BLaER1 (cell line): Measurements from ENCODE around the gene NEURL1.
A peak's percentile ranks its signal among the peaks of the same experiment; 100 is the strongest.
"Not testable (repeated sequence)": the region's sequence is repeated elsewhere in the genome, so short reads cannot be mapped to it uniquely, and the experiment has no call there.

Experiments
- H3K27ac ChIP-seq: shearing (Covaris generic); formaldehyde crosslinking; 2 replicates; pipeline ENCODE4 v1.8.1; 2022
- H3K27me3 ChIP-seq: shearing (Covaris generic); formaldehyde crosslinking; 2 replicates; pipeline ENCODE4 v1.8.1; 2022
- H3K36me3 ChIP-seq: shearing (Covaris generic); formaldehyde crosslinking; 2 replicates; pipeline ENCODE4 v1.8.1; 2022
- H3K4me1 ChIP-seq: shearing (Covaris generic); formaldehyde crosslinking; 2 replicates; pipeline ENCODE4 v1.8.1; 2022
- H3K4me2 ChIP-seq: shearing (Covaris generic); formaldehyde crosslinking; 2 replicates; pipeline ENCODE4 v1.8.1; 2022
- H3K4me3 ChIP-seq: shearing (Covaris generic); formaldehyde crosslinking; 2 replicates; pipeline ENCODE4 v1.8.1; 2022
- H3K9ac ChIP-seq: shearing (Covaris generic); formaldehyde crosslinking; 2 replicates; pipeline ENCODE4 v1.8.1; 2022
- H3K9me3 ChIP-seq: shearing (Covaris generic); formaldehyde crosslinking; 2 replicates; pipeline ENCODE4 v1.8.1; 2022
- H4K20me1 ChIP-seq: shearing (Covaris generic); formaldehyde crosslinking; 2 replicates; pipeline ENCODE4 v1.8.1; 2022
- Cebpa-rat ChIP-seq: shearing (Covaris generic); IDR thresholded peaks from 2 replicates; pipeline ENCODE4 v1.8.1; 2022

NEURL1 gene

GRCh38 chr10:103626178-103626577 is 132.7 kb downstream of the NEURL1 start:
- H3K9ac ChIP-seq, result no peak overlapping the region
- no peak overlapping the region for H3K27ac ChIP-seq
- peaks cover 23% of the 10 kb centered on the region for H3K4me1 ChIP-seq
- no peak overlapping the region for H3K4me3 ChIP-seq
- H3K27me3 ChIP-seq, result no peaks in the 10 kb centered on the region
- peaks cover 93% of the 10 kb centered on the region for H4K20me1 ChIP-seq
- TF ChIP-seq Cebpa-rat, result no peak
- H3K4me2 ChIP-seq, result no peak overlapping the region
- H3K36me3 ChIP-seq, result peaks cover 96% of the 10 kb centered on the region
- H3K9me3 ChIP-seq, result no peaks in the 10 kb centered on the region

GRCh38 chr10:103627111-103627892 is 133.8 kb downstream of the NEURL1 start:
- Histone ChIP-seq H4K20me1 (peaks cover 93% of the 10 kb centered on the region), H3K36me3 (peaks cover 95% of the 10 kb centered on the region), H3K27me3 (no peaks in the 10 kb centered on the region), H3K9me3 (no peaks in the 10 kb centered on the region), H3K4me3 (no peak overlapping the region), H3K9ac (no peak overlapping the region), H3K4me2 (no peak overlapping the region), H3K27ac (no peak overlapping the region), H3K4me1 (peaks cover 23% of the 10 kb centered on the region)
- TF ChIP-seq Cebpa-rat, result no peak

- no peak overlapping the region for H3K9ac ChIP-seq
- H4K20me1 ChIP-seq, result peaks cover 95% of the 10 kb centered on the region
- H3K9me3 ChIP-seq, result no peaks in the 10 kb centered on the region
- peaks cover 95% of the 10 kb centered on the region for H3K36me3 ChIP-seq
- no peak overlapping the region for H3K4me2 ChIP-seq
- no peaks in the 10 kb centered on the region for H3K27me3 ChIP-seq
- no peak overlapping the region for H3K4me3 ChIP-seq
- TF ChIP-seq Cebpa-rat, result no peak
- H3K4me1 ChIP-seq, result peaks cover 29% of the 10 kb centered on the region
- H3K27ac ChIP-seq, result 0 out of 2 replicates have a peak overlapping the region, but pooled peaks have one; percentile 22
These were observed 134.4 kb downstream of the NEURL1 start for GRCh38 chr10:103627893-103628292.

GRCh38 chr10:103629581-103629980 is 136.1 kb downstream of the NEURL1 start:
- Histone ChIP-seq H3K4me3 (no peak overlapping the region), H3K27me3 (no peaks in the 10 kb centered on the region), H3K9me3 (no peaks in the 10 kb centered on the region), H3K4me2 (no peak overlapping the region), H3K9ac (no peak overlapping the region), H4K20me1 (peaks cover 97% of the 10 kb centered on the region), H3K4me1 (peaks cover 34% of the 10 kb centered on the region), H3K27ac (peak overlapping the region; percentile 49; the same call in 1 of the 2 replicates), H3K36me3 (peaks cover 93% of the 10 kb centered on the region)
- no peak for TF ChIP-seq Cebpa-rat

DNA sequence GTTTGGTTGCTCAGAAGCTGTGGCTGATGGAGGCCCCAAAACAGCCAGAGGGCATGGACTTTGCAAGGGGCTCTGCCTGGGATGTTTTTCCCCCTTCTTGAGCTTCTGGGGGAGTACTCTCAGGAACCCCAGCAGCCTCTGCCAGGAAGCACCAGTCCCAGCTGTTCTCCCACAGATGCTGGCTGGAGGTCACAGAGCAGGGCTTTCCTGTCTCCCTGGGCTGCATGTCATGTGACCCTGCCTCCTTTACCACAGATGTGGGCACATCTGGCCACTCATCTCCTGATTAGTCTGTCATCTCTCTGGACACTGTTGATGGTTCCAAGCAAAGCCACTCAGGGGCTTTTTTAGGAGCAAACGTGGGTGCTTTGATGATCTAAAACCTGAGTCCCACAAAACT is 136.7 kb downstream of the NEURL1 start:
- H3K4me3 ChIP-seq, result no peak overlapping the region
- H4K20me1 ChIP-seq, result peaks cover 97% of the 10 kb centered on the region

DNA sequence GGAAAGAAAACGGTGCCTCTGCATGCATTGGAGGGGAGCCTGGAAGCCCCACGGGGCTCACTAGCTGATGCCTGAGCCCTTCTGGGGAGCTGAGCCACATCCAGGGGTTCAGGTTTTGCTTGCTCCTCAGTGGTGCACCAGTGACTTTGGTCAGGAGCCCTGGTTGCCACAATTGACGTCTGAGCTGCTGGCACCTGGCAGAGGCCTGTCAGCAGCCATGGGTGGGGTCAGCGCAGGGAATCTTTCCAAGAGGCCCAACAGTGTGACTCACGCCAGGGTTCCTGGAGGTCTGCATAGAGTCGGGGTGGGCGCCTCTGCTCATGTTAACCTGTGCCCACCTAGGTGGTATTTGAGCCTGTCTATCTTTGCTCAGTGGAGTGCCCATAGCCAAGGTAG is 138.7 kb downstream of the NEURL1 start:
- no peaks in the 10 kb centered on the region for H3K9me3 ChIP-seq
- peak overlapping the region; percentile 44 for H3K4me2 ChIP-seq
- peaks cover 93% of the 10 kb centered on the region for H3K36me3 ChIP-seq
- peak overlapping the region; percentile 55 for H3K27ac ChIP-seq
- no peaks in the 10 kb centered on the region for H3K27me3 ChIP-seq
- H3K4me1 ChIP-seq, result peaks cover 43% of the 10 kb centered on the region
- TF ChIP-seq Cebpa-rat, result no peak
- H4K20me1 ChIP-seq, result peaks cover 100% of the 10 kb centered on the region
- H3K4me3 ChIP-seq, result no peak overlapping the region
- no peak overlapping the region for H3K9ac ChIP-seq

More for the DNA sequence above, 136.7 kb downstream of the NEURL1 start:
- Histone ChIP-seq H3K36me3 (peaks cover 93% of the 10 kb centered on the region), H3K27ac (peak overlapping the region; percentile 49; the same call in 1 of the 2 replicates), H3K9me3 (no peaks in the 10 kb centered on the region), H3K4me2 (peak overlapping the region; percentile 54), H3K27me3 (no peaks in the 10 kb centered on the region), H3K4me1 (peaks cover 34% of the 10 kb centered on the region), H3K9ac (no peak overlapping the region)
- no peak for TF ChIP-seq Cebpa-rat

DNA sequence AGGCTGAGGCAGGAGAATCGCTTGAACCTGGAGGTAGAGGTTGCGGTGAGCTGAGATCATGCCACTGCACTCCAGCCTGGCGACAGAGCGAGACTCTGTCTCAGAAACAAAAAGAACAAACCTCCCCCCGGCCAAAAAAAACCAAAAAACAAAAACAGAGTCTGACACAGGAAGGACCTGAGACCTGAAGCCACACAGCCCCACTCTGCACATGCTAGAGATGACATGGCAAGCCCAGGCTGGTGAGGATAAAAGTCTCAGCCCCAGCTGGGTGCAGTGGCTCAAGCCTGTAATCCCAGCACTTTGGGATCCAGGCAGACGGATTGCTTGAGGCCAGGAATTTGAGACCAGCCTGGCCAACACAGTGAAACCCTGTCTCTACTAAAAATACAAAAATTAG is 139.4 kb downstream of the NEURL1 start:
- H3K4me2 ChIP-seq, result 0 out of 2 replicates have a peak overlapping the region, but pooled peaks have one; percentile 44
- H3K4me1 ChIP-seq, result peaks cover 49% of the 10 kb centered on the region
- not testable (repeated sequence) for H3K27me3 ChIP-seq, H3K9ac ChIP-seq, H3K9me3 ChIP-seq, H3K4me3 ChIP-seq
- H3K36me3 ChIP-seq, result peaks cover 93% of the 10 kb centered on the region
- H4K20me1 ChIP-seq, result peaks cover 100% of the 10 kb centered on the region
- 0 out of 2 replicates have a peak overlapping the region, but pooled peaks have one; percentile 19 for H3K27ac ChIP-seq

- no peak overlapping the region for H3K9ac ChIP-seq
- H3K27ac ChIP-seq, result no peak overlapping the region
- TF ChIP-seq Cebpa-rat, result no peak
- H3K9me3 ChIP-seq, result no peaks in the 10 kb centered on the region
- peaks cover 59% of the 10 kb centered on the region for H3K4me1 ChIP-seq
- no peaks in the 10 kb centered on the region for H3K27me3 ChIP-seq
- H3K4me3 ChIP-seq, result no peak overlapping the region
- no peak overlapping the region for H3K4me2 ChIP-seq
- peaks cover 100% of the 10 kb centered on the region for H4K20me1 ChIP-seq
- H3K36me3 ChIP-seq, result peaks cover 93% of the 10 kb centered on the region
These were observed 140.3 kb downstream of the NEURL1 start for GRCh38 chr10:103633846-103634245.

- Histone ChIP-seq H3K27me3 (no peaks in the 10 kb centered on the region), H3K27ac (no peak overlapping the region), H3K4me1 (peaks cover 62% of the 10 kb centered on the region), H3K4me2 (no peak overlapping the region), H3K9me3 (no peaks in the 10 kb centered on the region), H4K20me1 (peaks cover 100% of the 10 kb centered on the region), H3K4me3 (no peak overlapping the region), H3K9ac (no peak overlapping the region), H3K36me3 (peaks cover 91% of the 10 kb centered on the region)
- no peak for TF ChIP-seq Cebpa-rat
These were observed 142.1 kb downstream of the NEURL1 start for GRCh38 chr10:103635580-103635979.

- no peak overlapping the region for H3K27ac ChIP-seq
- H4K20me1 ChIP-seq, result peaks cover 100% of the 10 kb centered on the region
- H3K4me3 ChIP-seq, result no peak overlapping the region
- no peak overlapping the region for H3K9ac ChIP-seq
- TF ChIP-seq Cebpa-rat, result no peak
- H3K36me3 ChIP-seq, result peaks cover 96% of the 10 kb centered on the region
- no peak overlapping the region for H3K4me2 ChIP-seq
- no peaks in the 10 kb centered on the region for H3K9me3 ChIP-seq
- H3K27me3 ChIP-seq, result no peaks in the 10 kb centered on the region
- H3K4me1 ChIP-seq, result peaks cover 63% of the 10 kb centered on the region
These were observed 143.0 kb downstream of the NEURL1 start for GRCh38 chr10:103636492-103636891.
